HG02610 (cell line): ENCODE measurements around the gene NCS1.

ENCODE experiments used
- ATAC-seq: cut with Tn5 transposase; IDR thresholded peaks from one replicate; pipeline ENCODE4 v1.9.1; 2021; ENCODE audit warnings: mild to moderate bottlenecking, moderate library complexity; ENCODE audit not compliant: unreplicated experiment

The NCS1 gene

GRCh38 chr9:130193103-130193502 lies 20.9 kb downstream of the NCS1 start:
- no peak for ATAC-seq

GRCh38 chr9:130193531-130194377 lies 21.6 kb downstream of the NCS1 start:
- no peak for ATAC-seq

- no peak for ATAC-seq
Observed at GRCh38 chr9:130194378-130194932, 22.3 kb downstream of the NCS1 start.

- no peak for ATAC-seq
Observed at GRCh38 chr9:130195638-130196037, 23.4 kb downstream of the NCS1 start.

- no peak for ATAC-seq
Observed at GRCh38 chr9:130196643-130197042, 24.4 kb downstream of the NCS1 start.

- ATAC-seq: no peak
Observed at GRCh38 chr9:130197386-130197785, 25.2 kb downstream of the NCS1 start.

GRCh38 chr9:130197888-130198287 lies 25.7 kb downstream of the NCS1 start:
- ATAC-seq: no peak

- ATAC-seq: no peak
Observed at GRCh38 chr9:130198501-130199179, 26.4 kb downstream of the NCS1 start.

- ATAC-seq: no peak
Observed at GRCh38 chr9:130199605-130200004, 27.4 kb downstream of the NCS1 start.

GRCh38 chr9:130200038-130200849 lies 28.0 kb downstream of the NCS1 start:
- no peak for ATAC-seq

GRCh38 chr9:130201399-130201873 lies 29.2 kb downstream of the NCS1 start:
- no peak for ATAC-seq

GRCh38 chr9:130201974-130202373 lies 29.8 kb downstream of the NCS1 start:
- no peak for ATAC-seq

GRCh38 chr9:130204341-130204740 lies 32.1 kb downstream of the NCS1 start:
- no peak for ATAC-seq

GRCh38 chr9:130204959-130205358 lies 32.8 kb downstream of the NCS1 start:
- no peak for ATAC-seq

GRCh38 chr9:130205912-130206311 lies 33.7 kb downstream of the NCS1 start:
- ATAC-seq: no peak

GRCh38 chr9:130206579-130206978 lies 34.4 kb downstream of the NCS1 start:
- no peak for ATAC-seq

- no peak for ATAC-seq
Observed at GRCh38 chr9:130207241-130207992, 35.2 kb downstream of the NCS1 start.

- ATAC-seq: no peak
Observed at GRCh38 chr9:130208600-130209347, 36.6 kb downstream of the NCS1 start.

GRCh38 chr9:130209422-130209821 lies 37.2 kb downstream of the NCS1 start:
- no peak for ATAC-seq
